ENCODE results near the gene CFAP97D1.

CFAP97D1 gene

GRCh38 chr17:43767713-43768059, 12.5 kb upstream of the CFAP97D1 start:
- DNase-seq (ENCODE audit: low read depth in 3 of 3, low spot score in 1 of 3) = no peak

- DNase-seq (ENCODE audit: low read depth in 3 of 3, low spot score in 1 of 3) = no peak
Observed at GRCh38 chr17:43768382-43768781, 11.9 kb upstream of the CFAP97D1 start.

GRCh38 chr17:43768943-43769342, 11.3 kb upstream of the CFAP97D1 start:
- no peak for DNase-seq (ENCODE audit: low read depth in 3 of 3, low spot score in 1 of 3)

GRCh38 chr17:43769426-43769825, 10.8 kb upstream of the CFAP97D1 start:
- DNase-seq (ENCODE audit: low read depth in 3 of 3, low spot score in 1 of 3) = no peak

GRCh38 chr17:43769859-43770258, 10.4 kb upstream of the CFAP97D1 start:
- DNase-seq (ENCODE audit: low read depth in 3 of 3, low spot score in 1 of 3) = no peak

- DNase-seq (ENCODE audit: low read depth in 3 of 3, low spot score in 1 of 3) = no peak
Observed at GRCh38 chr17:43770957-43771356, 9.3 kb upstream of the CFAP97D1 start.

GRCh38 chr17:43771463-43771862, 8.8 kb upstream of the CFAP97D1 start:
- no peak for DNase-seq (ENCODE audit: low read depth in 3 of 3, low spot score in 1 of 3)

GRCh38 chr17:43772877-43773648, 7.2 kb upstream of the CFAP97D1 start:
- DNase-seq (ENCODE audit: low read depth in 3 of 3, low spot score in 1 of 3) = no peak

GRCh38 chr17:43774304-43775250, 5.7 kb upstream of the CFAP97D1 start:
- DNase-seq (ENCODE audit: low read depth in 3 of 3, low spot score in 1 of 3) = no peak

- peak; percentile 9 to 61 (median 43) for DNase-seq (ENCODE audit: low read depth in 3 of 3, low spot score in 1 of 3)
Observed at GRCh38 chr17:43778337-43779144, 1.7 kb upstream of the CFAP97D1 start, which contains the start of gene DUSP3. TSS of gene DUSP3 (minus strand) at chr17:43778977. CDS start at chr17:43778924, 53 bp downstream.

GRCh38 chr17:43779145-43780125, 800 bp upstream of the CFAP97D1 start:
- DNase-seq (ENCODE audit: low read depth in 3 of 3, low spot score in 1 of 3) = no peak

GRCh38 chr17:43782913-43783680, 2.9 kb downstream of the CFAP97D1 start:
- DNase-seq (ENCODE audit: low read depth in 3 of 3, low spot score in 1 of 3) = no peak

GRCh38 chr17:43784068-43784467, 3.8 kb downstream of the CFAP97D1 start:
- DNase-seq (ENCODE audit: low read depth in 3 of 3, low spot score in 1 of 3) = no peak

- DNase-seq (ENCODE audit: low read depth in 3 of 3, low spot score in 1 of 3) = no peak
Observed at GRCh38 chr17:43784628-43785101, 4.4 kb downstream of the CFAP97D1 start.

- DNase-seq (ENCODE audit: low read depth in 3 of 3, low spot score in 1 of 3) = no peak
Observed at GRCh38 chr17:43787728-43788127, 7.5 kb downstream of the CFAP97D1 start.

- no peak for DNase-seq (ENCODE audit: low read depth in 3 of 3, low spot score in 1 of 3)
Observed at GRCh38 chr17:43788540-43788939, 8.3 kb downstream of the CFAP97D1 start.

- no peak for DNase-seq (ENCODE audit: low read depth in 3 of 3, low spot score in 1 of 3)
Observed at GRCh38 chr17:43789482-43789881, 9.2 kb downstream of the CFAP97D1 start.

- no peak for DNase-seq (ENCODE audit: low read depth in 3 of 3, low spot score in 1 of 3)
Observed at GRCh38 chr17:43790311-43790940, 10.2 kb downstream of the CFAP97D1 start.

GRCh38 chr17:43791589-43791988, 11.4 kb downstream of the CFAP97D1 start:
- DNase-seq (ENCODE audit: low read depth in 3 of 3, low spot score in 1 of 3) = no peak

All from stimulated activated CD4-positive, alpha-beta T cell treated with anti-CD3 and anti-CD28 coated beads, TNF-alpha, amount 100 ng/mL, for 1 hour (primary cell).